Stomach (tissue), 9 donors: ENCODE data around the gene RGS12. TPM values are rescaled to one million over a fixed set of nuclear protein-coding genes. Genes with fewer than 3 reads are reported as not detected.
A peak's percentile ranks its signal among the peaks of the same experiment; 100 is the strongest.

ENCODE experiments used
- DNase-seq, 2 donors: peaks; one replicate each; pipeline versions ENCODE4 v3.0.0 to v3.0.0-alpha.2; 2013 to 2019
- H3K27ac ChIP-seq, 5 donors: fragments of 200-600 bp in 4 of 5; sonication (generic) in 4 of 5; one replicate each; pipeline ENCODE4 v1.5.1; 2013 to 2019; ENCODE audit warnings: mild to moderate bottlenecking in 1 of 5, moderate library complexity in 1 of 5
- H3K27me3 ChIP-seq, 3 donors: fragments of 200-600 bp; sonication (generic); one replicate each; pipeline ENCODE4 v1.5.1; 2017 to 2019; ENCODE audit warnings: mixed run types in 1 of 3
- H3K36me3 ChIP-seq, 4 donors: fragments of 200-600 bp; sonication (generic); 1 replicate in 3 of 4; 2 replicates in 1 of 4; pipeline ENCODE4 v1.5.1; 2016 to 2019
- H3K4me1 ChIP-seq, 4 donors: fragments of 200-600 bp; sonication (generic); one replicate each; pipeline ENCODE4 v1.5.1; 2016 to 2019
- H3K4me3 ChIP-seq, 4 donors: fragments of 200-600 bp; sonication (generic) in 3 of 4; one replicate each; pipeline ENCODE4 v1.5.1; 2016 to 2019; ENCODE audit warnings: mild to moderate bottlenecking in 1 of 4
- H3K9me3 ChIP-seq, 4 donors: fragments of 200-600 bp; sonication (generic); one replicate each; pipeline ENCODE4 v1.5.1; 2016 to 2019
- EP300 ChIP-seq: sonication (generic); formaldehyde crosslinking; IDR thresholded peaks from one replicate; pipeline ENCODE4 v1.6.1; 2017; ENCODE audit warnings: antibody characterized with exemption
- POLR2A ChIP-seq, 4 donors: fragments of 450-650 bp; IDR thresholded peaks; one replicate each; pipeline ENCODE4 v1.6.1; 2016; ENCODE audit warnings: antibody characterized with exemption in 4 of 4, control low read depth in 2 of 4, mild to moderate bottlenecking in 1 of 4, moderate library complexity in 1 of 4
- POLR2AphosphoS5 ChIP-seq, 3 donors: sonication (generic); formaldehyde crosslinking; IDR thresholded peaks; one replicate each; pipeline ENCODE4 v1.6.1; 2016; ENCODE audit warnings: antibody characterized with exemption in 3 of 3
- WGBS, 5 donors: extraction: QIAGEN DNeasy Blood & Tissue Kit in 3 of 5; methylation state at CpG; one replicate each; pipeline versions ENCODE4 v1.1.5 to v1.1.7; 2013 to 2018; 5-methylcytosine and 5-hydroxymethylcytosine counted together
- intact Hi-C: fragments of 100-400 bp; cut with DNase I; formaldehyde crosslinking; loops from one replicate; pipeline ENCODE4 v1.15.1; 2023; ENCODE audit warnings: low total_unique reads
- polyA plus RNA-seq, 3 donors: library from polyadenylated mRNA; stranded (reverse); fragments of 200-250 nt; gene quantifications; one replicate each; pipeline ENCODE4 v1.2.3, GENCODE V29; 2013
- total RNA-seq, 5 donors: library from RNA; depleted of rRNA; stranded (reverse); fragments of >200 nt; gene quantifications; one replicate each; pipeline versions ENCODE4 v1.1.0 to v1.2.3, GENCODE V29; 2014 to 2016
- TF ChIP-seq, protein P1 (sequence below), 7 experiments: fragments of 450-650 bp in 4 of 7; fragments of 200-600 bp in 3 of 7; sonication (generic) in 3 of 7; IDR thresholded peaks; one replicate each; pipeline ENCODE4 v1.5.1; 2016 to 2019; ENCODE audit warnings: antibody characterized with exemption in 7 of 7, control low read depth in 2 of 7, mild to moderate bottlenecking in 1 of 7
- donor health status: healthy with polysubstance abuse.
- donor health status: Bipolar disorder and iron deficiency.
- donor health status: healthy.

RGS12 gene
- total and polyA plus RNA-seq, 8 donors: 3.5 to 51.8 (median 19.7) TPM

DNA sequence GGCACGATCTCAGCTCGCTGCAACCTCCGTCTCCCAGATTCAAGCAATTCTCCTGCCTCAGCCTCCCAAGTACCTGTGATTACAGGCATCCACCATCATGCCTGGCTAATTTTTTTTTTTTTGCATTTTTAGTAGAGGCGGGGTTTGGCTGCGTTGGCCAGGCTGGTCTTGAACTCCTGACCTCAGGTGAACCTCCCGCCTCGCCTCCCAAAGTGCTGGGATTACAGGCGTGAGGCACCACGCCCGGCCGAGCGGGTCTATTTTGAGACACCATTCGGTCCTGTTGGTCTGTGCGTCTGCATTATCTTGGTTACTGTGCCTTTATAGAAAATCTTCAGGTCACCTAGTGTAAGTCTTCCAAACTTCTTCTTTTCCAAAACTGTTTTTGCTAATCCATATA, 21.7 kb upstream of the RGS12 start:
- H3K27ac ChIP-seq: no peak overlapping the region
- intact Hi-C loops: no loop called here
- no peaks in the 10 kb centered on the region for H3K27me3 ChIP-seq
- peaks cover 0 to 8% (median 2%) of the 10 kb centered on the region in 4 donors for H3K4me1 ChIP-seq
- no peak for TF ChIP-seq EP300
- TF ChIP-seq POLR2A (IDR thresholded peaks at IDR 0.05): no peak
- no peak for TF ChIP-seq POLR2AphosphoS5 (IDR thresholded peaks at IDR 0.05)
- TF ChIP-seq, protein P1, sequence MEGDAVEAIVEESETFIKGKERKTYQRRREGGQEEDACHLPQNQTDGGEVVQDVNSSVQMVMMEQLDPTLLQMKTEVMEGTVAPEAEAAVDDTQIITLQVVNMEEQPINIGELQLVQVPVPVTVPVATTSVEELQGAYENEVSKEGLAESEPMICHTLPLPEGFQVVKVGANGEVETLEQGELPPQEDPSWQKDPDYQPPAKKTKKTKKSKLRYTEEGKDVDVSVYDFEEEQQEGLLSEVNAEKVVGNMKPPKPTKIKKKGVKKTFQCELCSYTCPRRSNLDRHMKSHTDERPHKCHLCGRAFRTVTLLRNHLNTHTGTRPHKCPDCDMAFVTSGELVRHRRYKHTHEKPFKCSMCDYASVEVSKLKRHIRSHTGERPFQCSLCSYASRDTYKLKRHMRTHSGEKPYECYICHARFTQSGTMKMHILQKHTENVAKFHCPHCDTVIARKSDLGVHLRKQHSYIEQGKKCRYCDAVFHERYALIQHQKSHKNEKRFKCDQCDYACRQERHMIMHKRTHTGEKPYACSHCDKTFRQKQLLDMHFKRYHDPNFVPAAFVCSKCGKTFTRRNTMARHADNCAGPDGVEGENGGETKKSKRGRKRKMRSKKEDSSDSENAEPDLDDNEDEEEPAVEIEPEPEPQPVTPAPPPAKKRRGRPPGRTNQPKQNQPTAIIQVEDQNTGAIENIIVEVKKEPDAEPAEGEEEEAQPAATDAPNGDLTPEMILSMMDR (IDR thresholded peaks at IDR 0.05): no peak
- peak in 1 of 2 donors; percentile 5 for DNase-seq
- WGBS, 5 donors: 81 to 83% (median 82%) methylated on average over 14 of the region's 14 CpGs
- H3K4me3 ChIP-seq: no peak overlapping the region
- no peaks in the 10 kb centered on the region for H3K9me3 ChIP-seq
- H3K36me3 ChIP-seq: no peaks in the 10 kb centered on the region

DNA sequence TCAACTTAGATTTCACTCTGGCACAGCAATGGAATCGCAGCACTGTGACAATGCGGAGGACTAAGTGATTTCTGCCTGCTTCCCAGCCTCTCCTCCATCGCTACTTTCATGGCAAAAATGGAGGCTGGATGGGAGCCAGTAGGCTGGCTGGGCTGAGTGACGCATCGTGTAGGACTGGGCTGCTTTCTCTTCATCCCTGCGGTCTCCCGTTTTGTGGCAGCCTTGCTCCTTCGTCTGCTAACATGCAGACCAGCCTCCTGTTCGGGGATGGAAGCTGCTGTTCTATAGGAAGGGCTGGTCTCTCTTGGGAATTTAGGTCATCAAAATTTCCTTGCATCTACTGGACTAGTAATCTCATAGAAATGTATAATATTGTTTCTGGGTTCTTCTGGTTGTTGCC, 15.8 kb upstream of the RGS12 start:
- Histone ChIP-seq H3K9me3 (no peaks in the 10 kb centered on the region), H3K27ac (no peak overlapping the region), H3K4me3 (peak overlapping the region in 1 of 4 donors; percentile 8), H3K4me1 (peaks cover 0 to 3% (median 0%) of the 10 kb centered on the region in 4 donors), H3K36me3 (no peaks in the 10 kb centered on the region), H3K27me3 (no peaks in the 10 kb centered on the region)
- DNase-seq: peak in 1 of 2 donors; percentile 25
- intact Hi-C loops: no loop called here
- TF ChIP-seq EP300: no peak
- no peak for TF ChIP-seq POLR2A (IDR thresholded peaks at IDR 0.05)
- no peak for TF ChIP-seq POLR2AphosphoS5 (IDR thresholded peaks at IDR 0.05)
- TF ChIP-seq, protein P1 (IDR thresholded peaks at IDR 0.05): no peak
- WGBS, 5 donors: 58 to 78% (median 69%) methylated on average over 9 of the region's 9 CpGs

GRCh38 chr4:3280466-3280865, 12.4 kb upstream of the RGS12 start:
- TF ChIP-seq, protein P1 (IDR thresholded peaks at IDR 0.05): no peak
- no peak for TF ChIP-seq POLR2A (IDR thresholded peaks at IDR 0.05)
- no peak for TF ChIP-seq EP300
- TF ChIP-seq POLR2AphosphoS5 (IDR thresholded peaks at IDR 0.05): no peak
- Histone ChIP-seq H3K9me3 (no peaks in the 10 kb centered on the region), H3K27ac (no peak overlapping the region), H3K27me3 (peaks cover 0 to 21% (median 8%) of the 10 kb centered on the region in 3 donors), H3K4me3 (no peak overlapping the region), H3K36me3 (no peaks in the 10 kb centered on the region), H3K4me1 (peaks cover 0 to 3% (median 0%) of the 10 kb centered on the region in 4 donors)
- intact Hi-C loops: no loop called here
- WGBS, 5 donors: 81 to 92% (median 84%) methylated on average over 3 of the region's 3 CpGs
- DNase-seq: peak in 1 of 2 donors; percentile 9

- 70 to 87% (median 85%) methylated on average over 6 of the region's 6 CpGs for WGBS, 5 donors
- TF ChIP-seq POLR2A (IDR thresholded peaks at IDR 0.05): no peak
- TF ChIP-seq, protein P1 (IDR thresholded peaks at IDR 0.05): no peak
- intact Hi-C loops: no loop called here
Measured at GRCh38 chr4:3283483-3283882, 9.3 kb upstream of the RGS12 start.

More at GRCh38 chr4:3283483-3283882, 9.3 kb upstream of the RGS12 start:
- H3K4me3 ChIP-seq: no peak overlapping the region
- H3K9me3 ChIP-seq: no peaks in the 10 kb centered on the region
- no peaks in the 10 kb centered on the region for H3K36me3 ChIP-seq
- peaks cover 0 to 43% (median 23%) of the 10 kb centered on the region in 3 donors for H3K27me3 ChIP-seq
- H3K4me1 ChIP-seq: peaks cover 0 to 6% (median 0%) of the 10 kb centered on the region in 4 donors
- peak in 1 of 2 donors; percentile 1 for DNase-seq
- no peak overlapping the region for H3K27ac ChIP-seq
